Endothelial cell of umbilical vein (primary cell): ENCODE results near the gene HSPA1B. TPM values are rescaled to one million over a fixed set of nuclear protein-coding genes. Genes with fewer than 3 reads are reported as not detected.

Experiments
- BruUV-seq: library from RNA; stranded (reverse); fragments of 400-500 nt; replicated peaks from 2 replicates; lab custom pipeline; 2021; lab: Mats Ljungman, UMichigan
- CTCF ChIA-PET: fragments of 300-600, 350-600 bp; sonication (Branson Sonifier 250); formaldehyde crosslinking; loops from one replicate; lab custom pipeline; 2021; ENCODE audit warnings: antibody characterized with exemption, inconsistent platforms; lab: Charles Lee
- POLR2A ChIA-PET: fragments of 300-600, 350-600 bp; sonication (Branson Sonifier 250); formaldehyde crosslinking; loops from one replicate; lab custom pipeline; 2021; ENCODE audit warnings: antibody characterized with exemption, inconsistent platforms; lab: Charles Lee
- DNase-seq: peaks from one replicate; pipeline ENCODE4 v3.0.0-alpha.2; 2011; ENCODE audit warnings: low read depth, low spot score
- FAIRE-seq: peaks from 2 replicates; lab custom pipeline; 2011; peaks lifted over from hg19 to GRCh38; lab: Jason Lieb, UNC
- H2AFZ ChIP-seq: 2 replicates; pipeline ENCODE4 v1.6.0; 2012; ENCODE audit warnings: low read depth, low read length, control low read depth, inconsistent platforms
- H3K27ac ChIP-seq: 2 replicates; pipeline ENCODE4 v1.5.1; 2011; ENCODE audit warnings: low read depth, mild to moderate bottlenecking, control low read depth, low read length, moderate library complexity; ENCODE audit not compliant: insufficient read depth
- H3K27me3 ChIP-seq, 2 experiments: 2 replicates each; pipeline versions ENCODE4 v1.6.0 to v1.6.1; 2011; ENCODE audit warnings: low read length in 2 of 2, mixed read lengths in 1 of 2; ENCODE audit not compliant: control insufficient read depth in 2 of 2, insufficient read depth in 2 of 2
- H3K36me3 ChIP-seq, 2 experiments: 2 replicates in 1 of 2; 3 replicates in 1 of 2; pipeline ENCODE4 v1.5.1; 2011; ENCODE audit warnings: low read length in 2 of 2, mild to moderate bottlenecking in 1 of 2, moderate library complexity in 1 of 2; ENCODE audit not compliant: control insufficient read depth in 2 of 2, insufficient read depth in 2 of 2; ENCODE audit errors: extremely low read depth in 1 of 2
- H3K4me1 ChIP-seq: 3 replicates; pipeline ENCODE4 v1.5.1; 2011; ENCODE audit warnings: mild to moderate bottlenecking, low read length; ENCODE audit not compliant: control insufficient read depth, insufficient read depth; ENCODE audit errors: extremely low read depth
- H3K4me2 ChIP-seq: 2 replicates; pipeline ENCODE4 v1.6.1; 2011; ENCODE audit warnings: low read length, control low read depth, mixed read lengths; ENCODE audit not compliant: insufficient read depth
- H3K4me3 ChIP-seq, 3 experiments: fragments of 200-600 bp in 1 of 3; sonication (generic), shearing (Covaris generic) in 1 of 3; replicated peaks in 1 of 3; 2 replicates each; pipeline ENCODE4 v1.5.1; 2011 to 2016; ENCODE audit warnings: control low read depth in 3 of 3, low read length in 3 of 3, mild to moderate bottlenecking in 2 of 3, inconsistent platforms in 1 of 3, low read depth in 1 of 3, moderate library complexity in 1 of 3; ENCODE audit not compliant: insufficient read depth in 1 of 3
- H3K79me2 ChIP-seq: 2 replicates; pipeline ENCODE4 v1.6.0; 2012; ENCODE audit warnings: low read length, inconsistent platforms; ENCODE audit not compliant: control insufficient read depth, insufficient read depth
- H3K9ac ChIP-seq: replicated peaks from 2 replicates; pipeline ENCODE3; 2011; ENCODE audit warnings: low read length, control low read depth; ENCODE audit not compliant: insufficient read depth; ENCODE audit errors: extremely low read depth
- H3K9me1 ChIP-seq: replicated peaks from 3 replicates; pipeline ENCODE4 v1.6.0; 2011; ENCODE audit warnings: mild to moderate bottlenecking, low read length; ENCODE audit not compliant: control insufficient read depth, insufficient read depth; ENCODE audit errors: extremely low read depth
- H3K9me3 ChIP-seq: replicated peaks from 2 replicates; pipeline ENCODE4 v1.5.1; 2012; ENCODE audit warnings: low read length, inconsistent platforms; ENCODE audit not compliant: control insufficient read depth, insufficient read depth
- H4K20me1 ChIP-seq: replicated peaks from 2 replicates; pipeline ENCODE3; 2011; ENCODE audit warnings: mild to moderate bottlenecking, low read length; ENCODE audit not compliant: control insufficient read depth, insufficient read depth; ENCODE audit errors: extremely low read depth
- CTCF ChIP-seq, 2 donors: IDR thresholded peaks; 1 replicate in 1 of 2; 2 replicates in 1 of 2; pipeline ENCODE4 v1.5.1; 2011; ENCODE audit warnings: low read length in 2 of 2, mild to moderate bottlenecking in 2 of 2, moderate library complexity in 2 of 2, control low read depth in 1 of 2, inconsistent platforms in 1 of 2, low read depth in 1 of 2; ENCODE audit not compliant: insufficient read depth in 1 of 2; ENCODE audit errors: extremely low read depth in 1 of 2
- EZH2 ChIP-seq: IDR thresholded peaks from 2 replicates; pipeline ENCODE4 v1.6.1; 2012; ENCODE audit warnings: borderline replicate concordance, low read depth, mild to moderate bottlenecking, moderate library complexity, low read length, inconsistent platforms; ENCODE audit not compliant: severe bottlenecking
- FOS ChIP-seq: IDR thresholded peaks from 2 replicates; pipeline ENCODE4 v1.6.1; 2011; ENCODE audit warnings: mild to moderate bottlenecking, low read length, moderate library complexity, borderline replicate concordance; ENCODE audit not compliant: insufficient read depth
- GATA2 ChIP-seq: IDR thresholded peaks from 2 replicates; pipeline ENCODE4 v1.7.0; 2011; ENCODE audit warnings: low read depth, mild to moderate bottlenecking, moderate library complexity, mixed read lengths, low read length; ENCODE audit not compliant: insufficient read length, insufficient read depth
- JUN ChIP-seq: IDR thresholded peaks from 2 replicates; pipeline ENCODE4 v1.6.1; 2011; ENCODE audit warnings: borderline replicate concordance, low read depth; ENCODE audit not compliant: insufficient read length, insufficient read depth
- MYC ChIP-seq: IDR thresholded peaks from one replicate; pipeline ENCODE4 v1.6.1; 2011; ENCODE audit warnings: mild to moderate bottlenecking, low read depth, low read length
- POLR2A ChIP-seq: IDR thresholded peaks from 2 replicates; pipeline ENCODE4 v1.6.1; 2012; ENCODE audit warnings: low read depth, mild to moderate bottlenecking, control low read depth, low read length
- POLR2AphosphoS5 ChIP-seq: IDR thresholded peaks from 2 replicates; pipeline ENCODE4 v1.6.1; 2012; ENCODE audit warnings: low read depth, mild to moderate bottlenecking, control low read depth, low read length, moderate library complexity; ENCODE audit not compliant: insufficient read depth
- dilution Hi-C: fragments of 300-500 bp; cut with MboI; formaldehyde crosslinking; loops from one replicate; pipeline ENCODE4 v1.15.0; 2019; ENCODE audit warnings: low sequenced_read_pairs; ENCODE audit not compliant: extremely low pct_ligation_motif_present
- intact Hi-C: fragments of 100-400 bp; cut with micrococcal nuclease; formaldehyde crosslinking; loops from one replicate; pipeline ENCODE4 v1.10.0; 2022
- polyA plus RNA-seq, 4 experiments: library from polyadenylated mRNA; depleted of rRNA in 3 of 4; stranded (reverse) in 3 of 4; unstranded in 1 of 4; fragments of >200 nt; gene quantifications; 2 replicates each; pipeline versions ENCODE4 v1.2.1 to v1.2.3, GENCODE V29; 2011 to 2012; ENCODE audit warnings: missing spikeins in 1 of 4
- total RNA-seq: library from RNA; stranded (reverse); gene quantifications from 2 replicates; pipeline ENCODE4 v1.2.3, GENCODE V29; 2021
- TF ChIP-seq, protein P1 (sequence below): IDR thresholded peaks from 2 replicates; pipeline ENCODE4 v1.6.1; 2011; ENCODE audit not compliant: insufficient read depth, insufficient read length

Gene HSPA1B
- total and polyA plus RNA-seq, 2 donors (not counting 3 experiments of a cell fraction or from before 2014, with no cell fraction given): 27.1 to 54.0 TPM

GRCh38 chr6:31813465-31813849 is 14.1 kb upstream of the HSPA1B start:
- H3K4me3 ChIP-seq: no peak overlapping the region
- intact Hi-C loops: no loop called here
- dilution Hi-C loops: no loop called here
- H3K79me2 ChIP-seq: peaks cover 13% of the 10 kb centered on the region
- peak overlapping the region; percentile 82 for H2AFZ ChIP-seq
- no peak overlapping the region for H3K27ac ChIP-seq
- H3K27me3 ChIP-seq: no peaks in the 10 kb centered on the region
- no peaks in the 10 kb centered on the region for H3K9me1 ChIP-seq
- TF ChIP-seq MYC (no peak), POLR2AphosphoS5 (no peak), JUN (no peak), POLR2A (no peak), EZH2 (no peak), GATA2 (no peak), FOS (no peak), CTCF (IDR thresholded peaks at IDR 0.05; ENCODE audit: extremely low read depth in 1 of 2, insufficient read depth in 1 of 2, low read depth in 1 of 2, low read length in 2 of 2) (no peak)
- TF ChIP-seq, protein P1, sequence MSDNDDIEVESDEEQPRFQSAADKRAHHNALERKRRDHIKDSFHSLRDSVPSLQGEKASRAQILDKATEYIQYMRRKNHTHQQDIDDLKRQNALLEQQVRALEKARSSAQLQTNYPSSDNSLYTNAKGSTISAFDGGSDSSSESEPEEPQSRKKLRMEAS: no peak
- H3K4me2 ChIP-seq: peak overlapping the region; percentile 79
- ChIA-PET POLR2A (interaction anchor here (1.4 to 2.3 kb wide), 3 partner anchors 13 to 76 kb away, joined by 6 to 43 read pairs (median 11); partner anchors contain the start of gene HSPA1B), CTCF (interaction anchor here (1.0 to 3.3 kb wide), 6 partner anchors 14 to 84 kb away, joined by 3 to 18 read pairs (median 8); partner anchors contain the start of genes HSPA1B and VARS1)
- no peaks in the 10 kb centered on the region for H3K36me3 ChIP-seq
- H3K4me1 ChIP-seq: peaks cover 20% of the 10 kb centered on the region
- no TSS peak for BruUV-seq
- FAIRE-seq (peak; percentile 62), DNase-seq (no peak)
- H3K9me3 ChIP-seq: no peaks in the 10 kb centered on the region
- H3K9ac ChIP-seq: peak overlapping the region; percentile 54
- no peaks in the 10 kb centered on the region for H4K20me1 ChIP-seq
